Vagina (tissue), 2 donors: Measurements from ENCODE around the gene GPR37L1.

Experiments used
- POLR2A ChIP-seq, 2 donors: fragments of 450-650 bp; IDR thresholded peaks; one replicate each; pipeline ENCODE4 v1.6.1; 2017; ENCODE audit warnings: antibody characterized with exemption in 2 of 2, mild to moderate bottlenecking in 2 of 2, moderate library complexity in 2 of 2
- TF ChIP-seq, protein P1 (sequence below), 3 experiments: fragments of 450-650 bp in 2 of 3; fragments of 200-600 bp in 1 of 3; sonication (generic) in 1 of 3; IDR thresholded peaks; one replicate each; pipeline ENCODE4 v1.5.1; 2017 to 2019; ENCODE audit warnings: antibody characterized with exemption in 3 of 3, mild to moderate bottlenecking in 2 of 3, moderate library complexity in 2 of 3

DNA sequence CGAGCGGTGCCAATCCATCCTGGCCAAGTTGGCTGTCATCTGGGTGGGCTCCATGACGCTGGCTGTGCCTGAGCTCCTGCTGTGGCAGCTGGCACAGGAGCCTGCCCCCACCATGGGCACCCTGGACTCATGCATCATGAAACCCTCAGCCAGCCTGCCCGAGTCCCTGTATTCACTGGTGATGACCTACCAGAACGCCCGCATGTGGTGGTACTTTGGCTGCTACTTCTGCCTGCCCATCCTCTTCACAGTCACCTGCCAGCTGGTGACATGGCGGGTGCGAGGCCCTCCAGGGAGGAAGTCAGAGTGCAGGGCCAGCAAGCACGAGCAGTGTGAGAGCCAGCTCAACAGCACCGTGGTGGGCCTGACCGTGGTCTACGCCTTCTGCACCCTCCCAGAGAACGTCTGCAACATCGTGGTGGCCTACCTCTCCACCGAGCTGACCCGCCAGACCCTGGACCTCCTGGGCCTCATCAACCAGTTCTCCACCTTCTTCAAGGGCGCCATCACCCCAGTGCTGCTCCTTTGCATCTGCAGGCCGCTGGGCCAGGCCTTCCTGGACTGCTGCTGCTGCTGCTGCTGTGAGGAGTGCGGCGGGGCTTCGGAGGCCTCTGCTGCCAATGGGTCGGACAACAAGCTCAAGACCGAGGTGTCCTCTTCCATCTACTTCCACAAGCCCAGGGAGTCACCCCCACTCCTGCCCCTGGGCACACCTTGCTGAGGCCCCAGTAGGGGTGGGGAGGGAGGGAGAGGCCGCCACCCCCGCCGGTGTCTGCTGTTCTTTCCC, 5.3 kb downstream of the GPR37L1 start:
- TF ChIP-seq, protein P1, sequence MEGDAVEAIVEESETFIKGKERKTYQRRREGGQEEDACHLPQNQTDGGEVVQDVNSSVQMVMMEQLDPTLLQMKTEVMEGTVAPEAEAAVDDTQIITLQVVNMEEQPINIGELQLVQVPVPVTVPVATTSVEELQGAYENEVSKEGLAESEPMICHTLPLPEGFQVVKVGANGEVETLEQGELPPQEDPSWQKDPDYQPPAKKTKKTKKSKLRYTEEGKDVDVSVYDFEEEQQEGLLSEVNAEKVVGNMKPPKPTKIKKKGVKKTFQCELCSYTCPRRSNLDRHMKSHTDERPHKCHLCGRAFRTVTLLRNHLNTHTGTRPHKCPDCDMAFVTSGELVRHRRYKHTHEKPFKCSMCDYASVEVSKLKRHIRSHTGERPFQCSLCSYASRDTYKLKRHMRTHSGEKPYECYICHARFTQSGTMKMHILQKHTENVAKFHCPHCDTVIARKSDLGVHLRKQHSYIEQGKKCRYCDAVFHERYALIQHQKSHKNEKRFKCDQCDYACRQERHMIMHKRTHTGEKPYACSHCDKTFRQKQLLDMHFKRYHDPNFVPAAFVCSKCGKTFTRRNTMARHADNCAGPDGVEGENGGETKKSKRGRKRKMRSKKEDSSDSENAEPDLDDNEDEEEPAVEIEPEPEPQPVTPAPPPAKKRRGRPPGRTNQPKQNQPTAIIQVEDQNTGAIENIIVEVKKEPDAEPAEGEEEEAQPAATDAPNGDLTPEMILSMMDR (IDR thresholded peaks at IDR 0.05): no peak
- no peak for TF ChIP-seq POLR2A (IDR thresholded peaks at IDR 0.05)
